NT2/D1 (cell line): ENCODE data around the gene ST6GALNAC2.
"Not testable (repeated sequence)": the region's sequence is repeated elsewhere in the genome, so short reads cannot be mapped to it uniquely, and the experiment has no call there.

Experiments
- DNase-seq: peaks from one replicate; pipeline ENCODE4 v3.0.0-alpha.2; 2011; ENCODE audit warnings: low read depth, low spot score
- H3K27me3 ChIP-seq: 2 replicates; pipeline ENCODE4 v1.6.0; 2011; ENCODE audit warnings: mild to moderate bottlenecking; ENCODE audit not compliant: insufficient read length, insufficient read depth
- H3K36me3 ChIP-seq: 2 replicates; pipeline ENCODE4 v1.6.1; 2011; ENCODE audit warnings: mild to moderate bottlenecking, low read length, mixed read lengths; ENCODE audit not compliant: insufficient read depth, insufficient read length
- H3K4me1 ChIP-seq: 2 replicates; pipeline ENCODE4 v1.5.1; 2011; ENCODE audit not compliant: insufficient read depth, insufficient read length
- H3K4me3 ChIP-seq: 2 replicates; pipeline ENCODE4 v1.5.1; 2011; ENCODE audit warnings: low read depth; ENCODE audit not compliant: insufficient read length
- H3K9ac ChIP-seq: 2 replicates; pipeline ENCODE4 v1.6.0; 2011; ENCODE audit warnings: low read depth; ENCODE audit not compliant: insufficient read length
- H3K9me3 ChIP-seq: 2 replicates; pipeline ENCODE4 v1.5.1; 2011; ENCODE audit warnings: mild to moderate bottlenecking, low read length; ENCODE audit not compliant: insufficient read depth
- SUZ12 ChIP-seq: IDR thresholded peaks from 2 replicates; pipeline ENCODE4 v1.6.1; 2011; ENCODE audit not compliant: insufficient read length, insufficient read depth; ENCODE audit errors: extremely low read depth
- YY1 ChIP-seq: IDR thresholded peaks from 2 replicates; pipeline ENCODE4 v1.6.1; 2011; ENCODE audit not compliant: insufficient read length, insufficient read depth
- ZNF274 ChIP-seq: IDR thresholded peaks from 2 replicates; pipeline ENCODE4 v1.6.1; 2011; ENCODE audit warnings: mild to moderate bottlenecking, low read depth, low read length

Gene ST6GALNAC2

GRCh38 chr17:76612465-76612864 is 26.8 kb upstream of the ST6GALNAC2 start:
- Histone ChIP-seq H3K4me3 (no peak overlapping the region), H3K9ac (no peak overlapping the region), H3K9me3 (peaks cover 39% of the 10 kb centered on the region), H3K27me3 (no peaks in the 10 kb centered on the region), H3K4me1 (peaks cover 4% of the 10 kb centered on the region), H3K36me3 (no peaks in the 10 kb centered on the region)
- TF ChIP-seq ZNF274 = no peak
- no peak for DNase-seq

DNA sequence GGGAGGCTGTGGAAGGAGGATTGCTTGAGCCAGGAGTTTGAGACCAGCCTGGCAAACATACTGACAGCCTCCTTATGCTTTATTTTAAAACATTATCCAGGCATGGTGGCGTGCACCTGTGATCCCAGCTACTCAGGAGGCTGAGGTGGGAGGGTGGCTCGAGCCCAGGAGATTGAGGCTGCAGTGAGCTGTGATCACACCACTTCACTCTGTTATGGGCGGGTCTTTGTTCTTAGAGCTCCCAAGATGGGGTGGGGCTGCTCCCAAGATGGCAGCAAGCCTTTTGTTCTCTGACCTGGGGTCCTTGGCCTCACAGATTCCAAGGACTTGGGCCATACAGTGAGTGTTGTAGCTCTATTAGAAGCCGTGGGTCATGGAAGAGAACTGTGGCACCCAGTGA is 26.1 kb upstream of the ST6GALNAC2 start:
- peaks cover 39% of the 10 kb centered on the region for H3K9me3 ChIP-seq
- no peak overlapping the region for H3K9ac ChIP-seq
- TF ChIP-seq ZNF274 (no peak), SUZ12 (no peak), YY1 (no peak)
- no peaks in the 10 kb centered on the region for H3K27me3 ChIP-seq
- H3K4me3 ChIP-seq = no peak overlapping the region
- H3K4me1 ChIP-seq = peaks cover 4% of the 10 kb centered on the region
- DNase-seq = no peak
- no peaks in the 10 kb centered on the region for H3K36me3 ChIP-seq

DNA sequence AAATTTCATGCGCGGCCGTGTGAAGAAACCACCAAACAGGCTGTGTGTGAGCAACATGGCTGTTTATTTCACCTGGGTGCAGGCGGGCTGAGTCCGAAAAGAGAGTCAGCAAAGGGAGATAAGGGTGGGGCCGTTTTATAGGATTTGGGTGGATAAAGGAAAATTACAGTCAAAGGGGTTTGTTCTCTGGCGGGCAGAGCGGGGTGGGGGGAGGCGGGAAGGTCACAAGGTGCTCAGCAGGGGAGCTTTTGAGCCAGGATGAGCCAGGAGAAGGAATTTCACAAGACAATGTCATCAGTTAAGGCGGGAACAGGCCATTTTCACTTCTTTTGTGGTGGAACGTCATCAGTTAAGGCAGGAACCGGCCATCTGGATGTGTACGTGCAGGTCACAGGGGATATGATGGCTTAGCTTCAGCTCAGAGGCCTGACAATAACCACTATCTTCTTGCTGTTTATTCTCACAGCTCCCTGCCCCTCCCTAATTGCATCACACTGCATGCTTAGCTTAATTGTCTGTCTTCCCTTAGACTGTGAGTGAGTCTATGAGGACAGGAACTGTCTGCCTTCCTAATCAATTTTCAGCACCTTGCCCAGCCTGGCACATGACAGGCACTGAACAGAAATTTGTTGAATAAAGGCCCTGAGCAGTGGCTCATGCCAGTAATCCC is 25.6 kb upstream of the ST6GALNAC2 start:
- H3K27me3 ChIP-seq, H3K4me1 ChIP-seq, H3K9ac ChIP-seq, H3K4me3 ChIP-seq, DNase-seq, H3K36me3 ChIP-seq: not testable (repeated sequence)
- peaks cover 39% of the 10 kb centered on the region for H3K9me3 ChIP-seq

DNA sequence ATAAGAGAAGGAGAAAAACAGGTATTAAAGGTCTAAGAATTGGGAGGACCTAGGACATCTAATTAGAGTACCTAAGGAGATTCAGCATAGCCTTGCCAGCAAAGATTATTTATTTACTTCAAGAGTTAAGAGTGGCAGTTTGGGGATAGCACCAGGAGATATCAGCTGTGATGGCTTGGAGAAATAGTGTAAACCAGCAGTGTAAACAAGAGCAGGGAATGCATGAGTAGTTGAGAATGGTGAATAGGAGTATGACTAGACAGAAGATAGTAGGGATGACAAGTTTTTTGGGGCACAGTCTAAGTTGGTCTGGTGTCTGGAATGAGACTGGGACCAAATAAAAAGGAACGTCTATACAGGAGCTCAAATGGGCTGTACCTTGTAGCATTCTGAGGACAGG is 21.0 kb upstream of the ST6GALNAC2 start:
- not testable (repeated sequence) for H3K27me3 ChIP-seq, H3K4me3 ChIP-seq, H3K9me3 ChIP-seq, DNase-seq, H3K36me3 ChIP-seq, H3K4me1 ChIP-seq, H3K9ac ChIP-seq

DNA sequence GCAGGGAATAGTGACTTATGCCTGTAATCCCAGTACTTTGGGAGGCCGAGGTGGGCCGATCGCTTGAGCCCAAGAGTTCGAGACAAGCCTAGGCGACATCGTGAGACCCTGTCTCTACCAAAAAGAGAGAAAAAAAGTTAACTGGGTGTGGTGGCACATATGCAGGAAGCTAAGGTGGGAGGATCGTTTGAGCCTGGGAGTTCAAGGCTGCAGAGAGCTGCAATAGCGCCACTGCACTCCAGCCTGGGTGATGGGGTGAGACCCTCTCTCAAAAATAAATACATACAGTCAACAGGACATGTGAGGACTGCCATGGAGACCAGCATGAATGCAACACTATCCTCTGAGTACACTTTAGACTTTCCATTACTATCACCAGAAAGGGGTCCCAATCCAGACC is 15.4 kb upstream of the ST6GALNAC2 start:
- H3K27me3 ChIP-seq = no peaks in the 10 kb centered on the region
- TF ChIP-seq ZNF274 = no peak
- TF ChIP-seq SUZ12 = no peak

GRCh38 chr17:76599694-76600460 is 14.2 kb upstream of the ST6GALNAC2 start:
- no peak for DNase-seq
- H3K4me3 ChIP-seq = no peak overlapping the region
- no peaks in the 10 kb centered on the region; the same call in 1 of the 2 replicates for H3K9me3 ChIP-seq
- no peaks in the 10 kb centered on the region for H3K27me3 ChIP-seq
- no peak overlapping the region for H3K9ac ChIP-seq
- no peaks in the 10 kb centered on the region for H3K4me1 ChIP-seq
- H3K36me3 ChIP-seq = no peaks in the 10 kb centered on the region
- no peak for TF ChIP-seq YY1
- no peak for TF ChIP-seq SUZ12
- TF ChIP-seq ZNF274 = no peak

More for the DNA sequence above, 15.4 kb upstream of the ST6GALNAC2 start:
- H3K9ac ChIP-seq = no peak overlapping the region
- no peaks in the 10 kb centered on the region for H3K36me3 ChIP-seq
- no peak overlapping the region for H3K4me3 ChIP-seq
- H3K4me1 ChIP-seq = no peaks in the 10 kb centered on the region
- no peaks in the 10 kb centered on the region; the same call in 1 of the 2 replicates for H3K9me3 ChIP-seq
- DNase-seq = no peak

GRCh38 chr17:76598004-76598439 is 12.4 kb upstream of the ST6GALNAC2 start:
- no peak overlapping the region for H3K4me3 ChIP-seq
- no peaks in the 10 kb centered on the region for H3K36me3 ChIP-seq
- H3K9ac ChIP-seq = no peak overlapping the region
- no peak for DNase-seq
- no peaks in the 10 kb centered on the region for H3K4me1 ChIP-seq
- no peak for TF ChIP-seq SUZ12
- TF ChIP-seq ZNF274 = no peak
- TF ChIP-seq YY1 = no peak
- no peaks in the 10 kb centered on the region; the same call in 1 of the 2 replicates for H3K9me3 ChIP-seq
- no peaks in the 10 kb centered on the region for H3K27me3 ChIP-seq
